ENCODE data around the gene RAD9A.
"Not testable (repeated sequence)": the region's sequence is repeated elsewhere in the genome, so short reads cannot be mapped to it uniquely, and the experiment has no call there.

Gene RAD9A

GRCh38 chr11:67401495-67402191 lies 9.9 kb downstream of the RAD9A start, which contains the start of gene PPP1CA:
TSS of gene PPP1CA (minus strand) at chr11:67401858. CDS start at chr11:67401782, 76 bp downstream.
- H3K4me3 ChIP-seq (ENCODE audit: low read length): peak within 1 kb of the TSS; percentile 90
- no peaks in the 10 kb centered on the region for H3K9me3 ChIP-seq (ENCODE audit: insufficient read depth, low read depth, low read length)
- WGBS: under 1% methylated on average over 65 of the region's 73 CpGs
- 0 out of 2 replicates have a peak, but pooled peaks cover 4% of the 10 kb centered on the region for H3K4me1 ChIP-seq (ENCODE audit: insufficient read depth, low read length)
- H3K27me3 ChIP-seq (ENCODE audit: insufficient read depth, low read length): no peaks in the 10 kb centered on the region
- peak within 1 kb of the TSS; percentile 92 for H3K27ac ChIP-seq (ENCODE audit: low read depth, low read length)
- H3K9ac ChIP-seq (ENCODE audit: low read depth, low read length): peak within 1 kb of the TSS; percentile 89
- H3K36me3 ChIP-seq (ENCODE audit: insufficient read depth, low read length): peaks cover 35% of the 10 kb centered on the region

DNA sequence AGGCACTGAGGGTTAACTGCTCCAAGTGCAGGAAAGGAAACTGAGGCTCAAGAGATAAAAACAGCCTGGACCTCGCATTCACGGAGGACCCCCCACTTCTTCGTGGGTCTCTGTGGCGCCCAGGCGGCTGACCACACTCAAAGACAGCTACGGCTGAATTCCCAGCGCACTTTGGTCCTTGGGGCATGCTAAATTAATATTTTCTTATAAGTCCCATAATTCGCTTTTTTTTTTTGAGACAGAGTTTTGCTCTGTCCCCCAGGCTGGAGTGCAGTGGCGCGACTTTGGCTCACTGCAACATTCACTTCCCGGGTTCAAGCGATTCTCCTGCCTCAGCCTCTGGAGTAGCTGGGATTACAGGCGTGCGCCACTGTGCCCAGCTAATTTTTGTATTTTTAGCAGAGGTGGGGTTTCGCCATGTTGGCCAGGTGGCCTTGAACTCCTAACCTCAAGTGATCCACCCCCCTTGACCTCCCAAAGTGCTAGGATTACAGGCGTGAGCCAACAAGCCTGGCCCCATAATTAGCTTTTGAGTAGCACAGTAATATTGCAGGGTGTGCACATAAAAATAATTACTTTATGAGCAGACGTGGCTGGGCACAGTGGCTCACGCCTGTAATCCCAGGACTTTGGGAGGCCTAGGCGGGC lies 10.5 kb downstream of the RAD9A start:
- Histone ChIP-seq H3K4me3 (ENCODE audit: low read length) (peak overlapping the region; percentile 25; the same call in 1 of the 2 replicates), H3K36me3 (ENCODE audit: insufficient read depth, low read length) (peaks cover 32% of the 10 kb centered on the region), H3K27ac (ENCODE audit: low read depth, low read length) (peak overlapping the region; percentile 56)
- H3K9ac ChIP-seq (ENCODE audit: low read depth, low read length); H3K27me3 ChIP-seq (ENCODE audit: insufficient read depth, low read length); H3K9me3 ChIP-seq (ENCODE audit: insufficient read depth, low read depth, low read length); H3K4me1 ChIP-seq (ENCODE audit: insufficient read depth, low read length): not testable (repeated sequence)
- 82% methylated on average over 19 of the region's 19 CpGs for WGBS

GRCh38 chr11:67403085-67403484 lies 11.3 kb downstream of the RAD9A start:
- H3K4me3 ChIP-seq (ENCODE audit: low read length); H3K27me3 ChIP-seq (ENCODE audit: insufficient read depth, low read length); H3K9me3 ChIP-seq (ENCODE audit: insufficient read depth, low read depth, low read length); H3K4me1 ChIP-seq (ENCODE audit: insufficient read depth, low read length); H3K27ac ChIP-seq (ENCODE audit: low read depth, low read length); H3K9ac ChIP-seq (ENCODE audit: low read depth, low read length): not testable (repeated sequence)
- H3K36me3 ChIP-seq (ENCODE audit: insufficient read depth, low read length): peaks cover 24% of the 10 kb centered on the region
- WGBS: 96% methylated on average over 9 of the region's 9 CpGs

DNA sequence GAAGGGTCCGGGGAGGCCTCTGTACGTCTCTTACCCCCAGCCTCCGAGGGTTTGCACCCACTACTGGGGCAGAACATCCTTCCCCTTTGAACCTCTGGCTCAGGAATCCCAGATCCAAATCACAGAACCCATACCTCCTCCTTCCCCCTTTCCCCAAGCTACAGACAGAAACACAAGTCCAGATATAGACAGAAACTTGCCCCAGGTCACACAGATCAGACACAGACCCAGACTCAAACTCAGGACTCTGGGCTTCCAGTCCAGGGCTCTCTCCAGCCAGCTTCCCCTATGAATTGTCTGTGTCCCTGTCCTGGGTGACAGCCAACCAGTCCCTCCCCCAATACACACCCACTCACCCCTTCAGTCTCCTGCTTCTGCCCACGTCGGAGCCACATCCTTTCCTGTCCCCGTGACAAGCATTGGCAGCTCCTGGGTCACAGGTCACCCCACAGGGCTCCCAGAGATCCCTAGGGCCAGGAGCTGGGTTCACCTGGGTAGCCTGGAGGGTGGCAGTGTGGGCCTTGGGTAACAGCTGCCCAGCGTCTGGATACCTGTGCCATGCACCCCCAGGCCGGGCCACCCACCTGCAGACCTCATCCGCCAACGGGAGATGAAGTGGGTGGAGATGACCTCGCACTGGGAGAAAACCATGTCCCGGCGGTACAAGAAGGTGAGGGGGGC lies 12.9 kb downstream of the RAD9A start:
- Histone ChIP-seq H3K27ac (ENCODE audit: low read depth, low read length) (no peak overlapping the region), H3K4me3 (ENCODE audit: low read length) (no peak overlapping the region), H3K27me3 (ENCODE audit: insufficient read depth, low read length) (no peaks in the 10 kb centered on the region), H3K4me1 (ENCODE audit: insufficient read depth, low read length) (peaks cover 6% of the 10 kb centered on the region; the same call in 1 of the 2 replicates), H3K9ac (ENCODE audit: low read depth, low read length) (no peak overlapping the region), H3K9me3 (ENCODE audit: insufficient read depth, low read depth, low read length) (no peaks in the 10 kb centered on the region), H3K36me3 (ENCODE audit: insufficient read depth, low read length) (peaks cover 8% of the 10 kb centered on the region)
- WGBS: 89% methylated on average over 13 of the region's 13 CpGs

DNA sequence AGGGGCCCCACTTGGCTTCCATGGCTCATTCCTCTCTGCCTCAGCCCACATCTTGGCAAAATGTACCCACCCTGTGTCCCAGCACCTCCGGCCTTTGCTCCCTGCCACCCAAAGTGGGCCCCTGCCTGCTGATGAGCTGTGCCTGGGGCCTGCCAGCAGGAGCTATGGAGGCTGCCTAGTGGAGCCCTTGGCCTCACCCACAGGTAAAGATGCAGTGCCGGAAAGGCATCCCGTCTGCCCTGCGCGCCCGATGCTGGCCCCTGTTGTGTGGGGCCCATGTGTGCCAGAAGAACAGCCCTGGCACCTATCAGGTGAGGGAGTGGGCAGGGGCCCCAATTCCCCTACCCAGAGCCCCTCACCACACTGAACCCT lies 13.4 kb downstream of the RAD9A start:
- Histone ChIP-seq H3K9me3 (ENCODE audit: insufficient read depth, low read depth, low read length) (no peaks in the 10 kb centered on the region), H3K27me3 (ENCODE audit: insufficient read depth, low read length) (no peaks in the 10 kb centered on the region), H3K27ac (ENCODE audit: low read depth, low read length) (no peak overlapping the region), H3K4me1 (ENCODE audit: insufficient read depth, low read length) (peaks cover 9% of the 10 kb centered on the region; the same call in 1 of the 2 replicates), H3K4me3 (ENCODE audit: low read length) (no peak overlapping the region), H3K36me3 (ENCODE audit: insufficient read depth, low read length) (peaks cover 6% of the 10 kb centered on the region), H3K9ac (ENCODE audit: low read depth, low read length) (no peak overlapping the region)
- 94% methylated on average over 6 of the region's 6 CpGs for WGBS

DNA sequence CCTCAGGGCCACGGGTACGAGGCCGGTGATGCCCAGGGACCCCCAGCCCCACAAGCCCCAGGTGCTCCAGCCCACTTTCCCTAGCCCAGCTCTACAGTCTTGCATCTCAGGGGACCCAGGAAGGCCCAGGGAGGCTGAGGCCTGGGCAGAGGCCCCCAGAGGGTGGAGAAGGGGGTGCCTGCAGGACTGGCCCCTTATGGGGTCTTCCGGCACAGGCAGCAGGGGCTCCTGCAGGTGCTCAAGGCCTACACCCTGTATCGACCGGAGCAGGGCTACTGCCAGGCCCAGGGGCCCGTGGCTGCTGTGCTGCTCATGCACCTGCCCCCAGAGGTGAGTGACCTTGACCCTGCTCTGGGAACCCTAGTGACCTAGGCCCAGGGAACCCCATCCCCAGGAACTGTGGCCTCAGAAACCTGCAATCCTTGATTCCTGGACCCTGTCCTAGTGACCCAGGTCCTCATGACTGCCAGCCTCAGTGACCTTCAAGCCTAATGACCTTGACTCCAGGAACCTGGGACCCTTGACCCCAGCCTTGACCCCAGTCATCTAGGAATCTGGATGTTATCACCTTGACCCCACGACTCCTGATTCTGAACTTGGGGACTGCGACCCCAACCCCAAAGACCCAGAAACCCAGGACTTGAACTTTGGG lies 14.0 kb downstream of the RAD9A start:
- 92% methylated on average over 9 of the region's 9 CpGs for WGBS
- no peaks in the 10 kb centered on the region for H3K9me3 ChIP-seq (ENCODE audit: insufficient read depth, low read depth, low read length)
- no peak overlapping the region for H3K4me3 ChIP-seq (ENCODE audit: low read length)
- no peaks in the 10 kb centered on the region for H3K36me3 ChIP-seq (ENCODE audit: insufficient read depth, low read length)
- H3K4me1 ChIP-seq (ENCODE audit: insufficient read depth, low read length): peaks cover 9% of the 10 kb centered on the region; the same call in 1 of the 2 replicates
- no peaks in the 10 kb centered on the region for H3K27me3 ChIP-seq (ENCODE audit: insufficient read depth, low read length)
- H3K27ac ChIP-seq (ENCODE audit: low read depth, low read length): no peak overlapping the region
- H3K9ac ChIP-seq (ENCODE audit: low read depth, low read length): no peak overlapping the region

DNA sequence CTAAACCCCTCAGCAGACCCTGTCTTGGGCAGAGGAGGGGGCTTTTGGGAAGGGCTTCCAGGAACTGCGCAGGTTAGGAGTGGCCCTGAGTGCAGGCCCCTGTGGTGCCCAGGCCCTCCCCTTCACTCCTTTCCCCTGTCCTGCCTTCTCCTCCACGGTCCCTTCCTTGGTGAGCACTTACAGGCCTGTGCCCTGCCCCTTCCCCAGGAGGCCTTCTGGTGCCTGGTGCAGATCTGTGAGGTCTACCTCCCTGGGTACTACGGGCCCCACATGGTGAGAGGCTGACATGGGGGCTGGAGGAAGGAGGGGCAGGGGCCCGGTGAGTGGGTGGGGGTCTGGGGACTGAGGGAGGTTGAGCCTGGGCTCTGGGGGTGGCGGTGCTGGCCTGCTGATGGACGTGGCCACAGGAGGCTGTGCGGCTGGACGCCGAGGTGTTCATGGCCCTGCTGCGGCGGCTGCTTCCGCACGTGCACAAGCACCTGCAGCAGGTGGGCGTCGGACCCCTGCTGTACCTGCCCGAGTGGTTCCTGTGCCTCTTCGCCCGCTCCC lies 14.7 kb downstream of the RAD9A start:
- Histone ChIP-seq H3K4me3 (ENCODE audit: low read length) (no peak overlapping the region), H3K27ac (ENCODE audit: low read depth, low read length) (no peak overlapping the region), H3K36me3 (ENCODE audit: insufficient read depth, low read length) (no peaks in the 10 kb centered on the region), H3K27me3 (ENCODE audit: insufficient read depth, low read length) (0 out of 2 replicates have a peak, but pooled peaks cover under 1% of the 10 kb centered on the region), H3K4me1 (ENCODE audit: insufficient read depth, low read length) (peaks cover 9% of the 10 kb centered on the region; the same call in 1 of the 2 replicates), H3K9me3 (ENCODE audit: insufficient read depth, low read depth, low read length) (no peaks in the 10 kb centered on the region), H3K9ac (ENCODE audit: low read depth, low read length) (no peak overlapping the region)
- 91% methylated on average over 18 of the region's 18 CpGs for WGBS

DNA sequence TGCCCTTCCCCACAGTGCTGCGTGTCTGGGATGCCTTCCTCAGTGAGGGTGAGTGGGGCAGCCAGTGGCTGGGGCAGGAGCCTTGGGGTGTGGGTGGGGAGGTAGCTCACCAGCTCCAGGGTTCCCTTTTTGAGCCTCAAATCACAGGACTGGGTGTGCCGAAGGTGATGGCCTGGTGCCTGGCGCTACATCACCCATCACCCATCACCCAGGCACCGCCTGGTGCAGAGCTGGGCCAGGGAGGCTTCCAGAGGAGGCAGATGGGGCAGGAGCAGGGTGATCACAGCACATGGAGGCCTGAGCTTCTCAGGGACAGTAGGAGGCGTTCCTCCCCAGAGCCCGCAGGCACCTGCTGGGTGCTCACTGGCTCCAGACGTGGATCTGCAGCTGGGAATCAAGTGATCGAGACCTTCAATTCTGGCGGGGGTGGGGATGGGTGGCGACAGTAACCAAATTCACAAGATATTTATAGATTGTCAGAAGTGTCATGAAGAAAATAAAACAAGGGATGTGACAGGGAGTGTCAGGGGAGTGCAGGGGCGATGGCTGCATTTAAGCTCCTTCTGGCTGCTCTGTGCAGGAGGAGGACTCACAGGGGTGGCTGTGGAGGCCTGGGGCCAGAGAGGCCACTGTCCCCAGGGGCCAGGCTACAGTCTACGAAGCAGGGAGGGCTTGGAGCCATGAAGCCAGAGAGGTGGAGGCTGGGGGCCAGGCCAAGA lies 15.3 kb downstream of the RAD9A start:
- no peaks in the 10 kb centered on the region for H3K9me3 ChIP-seq (ENCODE audit: insufficient read depth, low read depth, low read length)
- peaks cover 4% of the 10 kb centered on the region; the same call in 1 of the 2 replicates for H3K27me3 ChIP-seq (ENCODE audit: insufficient read depth, low read length)
- no peak overlapping the region for H3K27ac ChIP-seq (ENCODE audit: low read depth, low read length)
- H3K4me3 ChIP-seq (ENCODE audit: low read length): no peak overlapping the region
- no peaks in the 10 kb centered on the region for H3K36me3 ChIP-seq (ENCODE audit: insufficient read depth, low read length)
- H3K9ac ChIP-seq (ENCODE audit: low read depth, low read length): no peak overlapping the region
- WGBS: 82% methylated on average over 12 of the region's 12 CpGs
- H3K4me1 ChIP-seq (ENCODE audit: insufficient read depth, low read length): peaks cover 6% of the 10 kb centered on the region; the same call in 1 of the 2 replicates

DNA sequence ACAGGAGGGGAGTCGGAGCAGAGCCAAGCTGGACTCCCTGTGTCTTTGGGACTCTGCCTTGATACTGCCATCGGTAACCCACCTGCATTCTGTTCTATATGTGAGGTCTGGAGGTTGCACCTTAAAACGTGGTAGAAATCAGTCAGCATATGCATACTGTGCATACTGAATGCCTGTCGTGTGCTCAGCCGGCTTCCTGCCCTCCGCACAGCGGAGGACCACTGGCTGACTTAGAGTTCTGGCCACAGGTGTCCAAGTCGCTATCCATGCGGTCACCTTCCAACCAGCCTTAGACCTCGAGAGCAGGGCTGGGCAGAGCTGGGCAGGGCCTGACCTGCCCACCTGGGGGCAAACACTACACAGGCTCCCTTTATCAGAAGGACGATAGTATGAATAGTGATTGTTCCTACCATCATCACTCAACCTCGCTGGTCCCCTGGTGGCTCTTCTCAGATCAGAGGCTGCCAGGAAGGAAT lies 15.9 kb downstream of the RAD9A start:
- Histone ChIP-seq H3K27ac (ENCODE audit: low read depth, low read length) (no peak overlapping the region), H3K36me3 (ENCODE audit: insufficient read depth, low read length) (no peaks in the 10 kb centered on the region), H3K4me3 (ENCODE audit: low read length) (no peak overlapping the region), H3K27me3 (ENCODE audit: insufficient read depth, low read length) (peaks cover 4% of the 10 kb centered on the region; the same call in 1 of the 2 replicates), H3K9me3 (ENCODE audit: insufficient read depth, low read depth, low read length) (no peaks in the 10 kb centered on the region), H3K4me1 (ENCODE audit: insufficient read depth, low read length) (peaks cover 5% of the 10 kb centered on the region; the same call in 1 of the 2 replicates), H3K9ac (ENCODE audit: low read depth, low read length) (no peak overlapping the region)
- WGBS: 85% methylated on average over 12 of the region's 12 CpGs

Data from HUES64 (cell line).